SJCRH30 (cell line): Measurements from ENCODE around the gene CCDC66. TPM values are rescaled to one million over a fixed set of nuclear protein-coding genes. Genes with fewer than 3 reads are reported as not detected.
"Not testable (repeated sequence)": the region's sequence is repeated elsewhere in the genome, so short reads cannot be mapped to it uniquely, and the experiment has no call there.

Experiments used
- DNase-seq, 2 experiments: peaks; one replicate each; pipeline ENCODE4 v3.0.0-alpha.2; 2015 to 2020
- H3K27ac ChIP-seq: fragments of 250-450 bp; sonication (Bioruptor Pico); 2 replicates; pipeline ENCODE4 v1.5.1; 2020; ENCODE audit warnings: mild to moderate bottlenecking, moderate library complexity
- H3K27me3 ChIP-seq: fragments of 250-450 bp; sonication (Bioruptor Pico); 2 replicates; pipeline ENCODE4 v1.5.1; 2020; ENCODE audit warnings: mild to moderate bottlenecking, moderate library complexity
- H3K36me3 ChIP-seq: fragments of 250-450 bp; sonication (Bioruptor Pico); 2 replicates; pipeline ENCODE4 v1.5.1; 2020; ENCODE audit warnings: mild to moderate bottlenecking, moderate library complexity
- H3K4me1 ChIP-seq: fragments of 250-450 bp; sonication (Bioruptor Pico); 2 replicates; pipeline ENCODE4 v1.5.1; 2020; ENCODE audit warnings: mild to moderate bottlenecking, moderate library complexity
- H3K4me3 ChIP-seq: fragments of 250-450 bp; sonication (Bioruptor Pico); 2 replicates; pipeline ENCODE4 v1.5.1; 2020; ENCODE audit warnings: mild to moderate bottlenecking, moderate library complexity
- H3K9me3 ChIP-seq: fragments of 250-450 bp; sonication (Bioruptor Pico); replicated peaks from 2 replicates; pipeline ENCODE4 v1.5.1; 2020; ENCODE audit warnings: mild to moderate bottlenecking, moderate library complexity
- total RNA-seq: library from RNA; depleted of rRNA; stranded (reverse); fragments of >200 nt; shearing (Covaris generic); gene quantifications from 2 replicates; pipeline ENCODE4 v1.2.3, GENCODE V29; 2014

CCDC66 gene
- total RNA-seq, 1 experiment from 2014 or later, result 39.6 TPM

DNA sequence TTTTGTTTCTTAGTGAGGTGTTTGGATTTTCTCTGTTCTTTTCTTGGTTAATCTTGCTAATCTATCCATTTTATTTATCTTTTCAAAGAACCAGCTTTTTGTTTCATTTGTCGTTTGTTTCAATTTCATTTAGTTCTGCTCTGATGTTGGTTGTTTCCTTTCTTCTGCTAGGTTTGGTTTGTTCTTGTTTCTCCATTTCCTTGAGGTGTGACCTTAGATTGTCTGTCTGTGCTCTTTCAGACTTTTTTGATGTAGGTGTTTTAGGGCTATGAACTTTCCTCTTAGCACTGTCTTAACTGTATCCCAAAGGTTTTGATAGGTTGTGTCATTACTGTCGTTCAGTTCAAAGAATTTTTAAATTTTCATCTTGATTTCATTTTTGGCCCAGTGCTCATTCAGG, 51.5 kb downstream of the CCDC66 start:
- H3K4me1 ChIP-seq, H3K27me3 ChIP-seq, H3K4me3 ChIP-seq, H3K9me3 ChIP-seq, H3K27ac ChIP-seq, DNase-seq: not testable (repeated sequence)
- H3K36me3 ChIP-seq, result peaks cover 30% of the 10 kb centered on the region; the same call in 1 of the 2 replicates

DNA sequence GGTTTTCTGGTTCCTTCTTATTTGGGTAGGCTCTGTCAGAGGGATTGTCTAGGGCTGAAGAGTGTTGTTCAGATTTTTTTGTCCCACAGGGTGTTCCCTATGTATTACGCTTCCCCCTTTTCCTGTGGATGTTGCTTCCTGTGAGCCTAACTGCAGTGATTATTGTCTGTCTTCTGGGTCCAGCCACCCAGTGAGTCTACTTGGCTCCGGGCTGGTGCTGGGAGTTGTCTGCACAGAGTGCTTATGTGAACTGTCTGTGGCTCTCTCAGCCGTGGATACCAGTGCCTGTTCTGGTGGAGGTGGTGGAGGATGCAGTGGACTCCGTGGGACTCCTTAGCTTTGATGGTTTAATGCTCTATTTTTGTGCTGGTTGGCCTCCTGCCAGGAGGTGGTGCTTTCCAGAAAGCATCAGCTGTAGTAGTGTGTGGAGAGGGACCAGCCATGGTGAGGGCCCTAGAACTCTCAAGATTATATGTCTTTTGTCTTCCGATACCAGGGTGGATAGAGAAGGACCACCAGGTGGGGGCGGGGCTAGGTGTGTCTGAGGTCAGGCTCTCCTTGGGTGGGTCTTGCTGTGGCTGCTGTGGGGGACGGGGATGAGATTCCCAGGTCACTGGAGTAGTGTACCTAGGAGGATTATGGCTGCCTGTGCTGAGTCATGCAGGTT, 53.8 kb downstream of the CCDC66 start:
- H3K4me3 ChIP-seq, result no peak overlapping the region
- H3K27ac ChIP-seq, result no peak overlapping the region
- H3K9me3 ChIP-seq, result no peaks in the 10 kb centered on the region; the same call in 1 of the 2 replicates
- peaks cover 31% of the 10 kb centered on the region for H3K36me3 ChIP-seq
- H3K4me1 ChIP-seq, result no peaks in the 10 kb centered on the region
- no peak for DNase-seq
- no peaks in the 10 kb centered on the region for H3K27me3 ChIP-seq

DNA sequence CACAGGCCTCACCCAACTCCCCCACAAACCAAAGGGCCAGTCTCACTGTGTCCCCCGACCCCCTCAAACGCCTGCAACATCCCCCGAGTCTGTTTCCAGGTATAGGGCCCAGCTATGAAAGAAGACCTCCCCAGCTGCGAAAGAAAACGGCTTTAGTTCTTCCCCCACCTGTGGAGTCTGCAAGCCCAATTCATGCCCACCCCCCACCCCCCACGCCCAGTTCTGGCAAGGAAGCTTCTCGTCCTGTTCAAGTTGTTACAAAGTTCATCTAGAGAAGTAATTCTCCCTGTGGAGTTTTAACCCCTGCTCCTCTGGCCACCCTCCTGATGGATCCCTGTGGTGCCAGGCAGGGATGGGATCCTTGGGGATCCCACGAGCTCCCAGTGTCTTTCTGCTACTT, 54.4 kb downstream of the CCDC66 start:
- no peaks in the 10 kb centered on the region; the same call in 1 of the 2 replicates for H3K9me3 ChIP-seq
- H3K27ac ChIP-seq, result no peak overlapping the region
- no peak for DNase-seq

DNA sequence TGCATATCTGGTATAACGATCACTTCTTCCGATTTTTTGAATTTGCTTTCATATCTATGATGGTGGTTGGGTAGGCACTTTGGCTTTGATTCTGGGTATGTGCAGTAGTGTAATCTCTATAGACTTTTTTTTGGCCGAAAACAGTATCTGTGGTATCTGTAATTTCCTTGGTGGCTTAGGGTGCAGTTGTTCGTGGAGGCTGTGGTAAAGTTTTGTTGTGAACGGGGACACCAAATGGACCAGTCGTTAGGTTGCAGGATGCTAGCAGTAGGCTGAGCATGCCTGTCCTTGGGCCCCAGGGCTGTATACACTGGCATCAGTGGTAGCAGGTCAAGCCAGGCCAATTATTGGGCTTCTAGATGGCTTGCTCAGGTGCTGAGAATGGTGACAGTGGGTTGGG, 55.2 kb downstream of the CCDC66 start:
- Histone ChIP-seq H3K4me3 (no peak overlapping the region), H3K4me1 (no peaks in the 10 kb centered on the region), H3K27ac (no peak overlapping the region), H3K9me3 (no peaks in the 10 kb centered on the region; the same call in 1 of the 2 replicates), H3K36me3 (peaks cover 28% of the 10 kb centered on the region), H3K27me3 (no peaks in the 10 kb centered on the region)
- DNase-seq, result no peak

More for the DNA sequence above, 54.4 kb downstream of the CCDC66 start:
- Histone ChIP-seq H3K36me3 (peaks cover 31% of the 10 kb centered on the region), H3K4me3 (no peak overlapping the region), H3K4me1 (no peaks in the 10 kb centered on the region), H3K27me3 (no peaks in the 10 kb centered on the region)

DNA sequence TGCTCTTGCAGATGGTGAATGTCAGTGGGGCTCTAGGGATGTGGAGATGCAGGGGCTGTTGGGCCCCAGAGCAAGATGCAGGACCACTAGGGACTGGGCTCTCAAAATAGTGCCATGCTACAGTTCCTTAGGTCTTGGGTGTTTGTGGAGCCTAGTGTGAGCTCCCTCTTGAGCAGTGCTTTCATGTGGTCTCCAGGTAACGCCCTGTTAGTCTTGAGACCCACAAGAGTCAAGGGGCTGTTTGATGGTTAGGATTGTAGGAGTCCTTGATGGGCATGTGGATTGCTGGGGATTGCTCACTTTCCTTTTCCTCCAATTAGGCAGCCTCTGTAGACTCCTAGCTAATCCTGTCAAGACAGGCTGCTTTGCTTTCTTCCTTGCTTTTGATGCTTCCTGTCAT, 56.0 kb downstream of the CCDC66 start:
- no peak for DNase-seq
- Histone ChIP-seq H3K9me3 (no peaks in the 10 kb centered on the region; the same call in 1 of the 2 replicates), H3K36me3 (peaks cover 30% of the 10 kb centered on the region), H3K4me1 (no peaks in the 10 kb centered on the region), H3K4me3 (no peak overlapping the region), H3K27me3 (no peaks in the 10 kb centered on the region), H3K27ac (no peak overlapping the region)

DNA sequence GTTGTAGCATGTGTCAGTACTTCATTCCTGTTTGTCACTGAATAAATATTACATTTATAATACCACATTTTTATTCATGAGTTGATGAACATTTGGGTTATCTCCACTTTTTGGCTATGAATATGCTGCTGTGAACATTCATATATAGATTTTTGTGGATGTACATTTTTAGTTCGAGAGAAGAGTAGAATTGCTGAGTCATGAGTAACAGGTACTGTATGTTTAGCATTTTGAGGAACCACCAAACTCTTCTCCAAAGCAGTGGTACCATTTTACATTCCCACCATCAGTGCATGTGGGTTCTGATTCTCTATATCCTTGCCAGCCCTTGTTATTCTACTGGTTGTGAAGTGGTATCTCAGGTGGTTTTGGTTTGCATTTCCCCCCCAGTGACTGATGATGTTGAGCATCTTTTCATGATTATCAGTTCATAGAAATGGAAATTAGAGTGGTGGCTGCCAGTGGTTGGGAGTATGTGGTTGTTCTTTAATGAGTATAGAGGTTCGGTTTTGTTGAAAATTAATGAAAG, 59.6 kb downstream of the CCDC66 start:
- H3K9me3 ChIP-seq, result no peaks in the 10 kb centered on the region
- H3K36me3 ChIP-seq, result peaks cover 49% of the 10 kb centered on the region
- no peak overlapping the region for H3K4me3 ChIP-seq
- H3K4me1 ChIP-seq, result no peaks in the 10 kb centered on the region
- no peaks in the 10 kb centered on the region for H3K27me3 ChIP-seq
- DNase-seq, result no peak
- H3K27ac ChIP-seq, result no peak overlapping the region

DNA sequence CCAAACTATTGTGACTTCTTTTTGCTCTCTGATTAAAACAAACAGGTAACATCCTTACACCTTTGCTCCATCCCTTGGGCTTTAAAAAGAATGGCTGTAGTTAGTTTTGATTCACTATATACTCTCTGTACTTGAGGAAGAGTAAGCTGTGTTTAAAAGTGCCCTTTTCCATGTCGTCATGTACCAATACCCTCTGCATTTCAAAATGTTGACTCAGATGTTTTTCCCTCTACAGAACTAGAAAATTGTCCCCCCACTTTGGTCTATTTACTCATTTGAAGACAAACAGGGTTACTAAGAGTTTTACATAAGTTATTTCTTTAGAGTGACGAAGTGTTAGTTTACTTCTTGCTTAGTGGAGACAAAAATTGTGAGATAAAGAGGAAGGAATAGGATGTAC, 63.4 kb downstream of the CCDC66 start:
- no peaks in the 10 kb centered on the region for H3K27me3 ChIP-seq
- H3K27ac ChIP-seq, result no peak overlapping the region
- H3K4me3 ChIP-seq, result no peak overlapping the region
- peaks cover 69% of the 10 kb centered on the region for H3K36me3 ChIP-seq
- no peak for DNase-seq
- no peaks in the 10 kb centered on the region for H3K4me1 ChIP-seq
- no peaks in the 10 kb centered on the region for H3K9me3 ChIP-seq

DNA sequence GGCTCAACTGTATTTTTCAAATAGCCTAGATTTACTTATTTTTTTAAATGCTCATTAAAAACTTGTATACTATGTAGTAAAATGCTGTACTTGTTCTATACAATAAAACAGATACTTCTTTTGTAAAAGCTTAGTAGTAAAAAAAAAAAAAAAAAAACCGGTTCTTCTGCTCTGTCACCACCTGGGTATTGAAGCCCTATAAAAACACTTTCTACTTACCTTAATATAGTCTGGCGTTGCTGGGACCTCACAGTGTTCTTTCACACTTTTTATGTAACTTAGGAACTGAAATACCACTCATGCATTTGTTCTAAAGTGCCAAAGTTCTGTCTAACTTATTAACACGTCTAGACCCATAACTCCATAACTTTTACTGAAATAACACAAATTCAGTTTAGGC, 64.7 kb downstream of the CCDC66 start:
- H3K4me3 ChIP-seq, result no peak overlapping the region
- no peak overlapping the region for H3K27ac ChIP-seq
- H3K27me3 ChIP-seq, result no peaks in the 10 kb centered on the region
- no peak for DNase-seq
- peaks cover 64% of the 10 kb centered on the region for H3K36me3 ChIP-seq
- no peaks in the 10 kb centered on the region for H3K4me1 ChIP-seq
- H3K9me3 ChIP-seq, result no peaks in the 10 kb centered on the region

DNA sequence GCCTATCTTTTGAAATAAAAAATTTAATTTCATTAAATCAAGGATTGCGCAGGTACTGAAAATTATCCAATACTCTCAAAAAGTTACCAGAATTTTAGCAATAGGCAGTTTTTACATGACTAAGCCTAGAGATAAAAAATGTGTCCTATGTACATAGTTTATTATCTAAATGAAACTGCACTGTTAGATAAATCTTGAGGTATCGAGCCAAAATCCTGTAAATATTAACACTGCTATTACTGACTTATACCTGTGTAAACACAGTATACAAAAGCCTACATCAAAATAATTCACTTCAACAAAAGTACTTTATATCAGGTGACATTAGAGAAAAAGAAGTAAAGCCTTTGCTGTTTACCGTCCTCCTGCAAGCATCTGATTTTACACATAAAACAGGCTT, 65.4 kb downstream of the CCDC66 start:
- Histone ChIP-seq H3K36me3 (peaks cover 59% of the 10 kb centered on the region), H3K27ac (no peak overlapping the region), H3K27me3 (no peaks in the 10 kb centered on the region), H3K4me3 (no peak overlapping the region), H3K9me3 (no peaks in the 10 kb centered on the region), H3K4me1 (no peaks in the 10 kb centered on the region)
- DNase-seq, result no peak

DNA sequence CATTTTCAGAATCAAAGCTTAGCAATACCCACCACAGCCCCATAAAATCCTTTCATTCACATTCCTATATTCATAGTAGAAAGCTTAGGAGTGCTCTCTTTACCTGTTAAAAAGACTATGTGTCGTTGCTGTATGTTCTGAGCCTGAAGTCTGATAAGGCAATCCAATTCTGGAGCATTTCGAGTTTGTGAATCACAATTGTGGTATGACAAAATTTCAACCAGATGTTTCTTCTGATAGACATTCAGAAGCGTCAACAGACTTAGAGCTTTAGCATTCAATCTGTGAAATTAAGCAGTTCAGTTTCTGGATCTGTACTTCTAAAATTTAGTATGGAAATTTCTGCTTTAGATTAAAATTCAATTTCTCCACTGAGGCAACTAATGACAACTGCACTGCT, 67.8 kb downstream of the CCDC66 start:
- H3K27ac ChIP-seq, result no peak overlapping the region

DNA sequence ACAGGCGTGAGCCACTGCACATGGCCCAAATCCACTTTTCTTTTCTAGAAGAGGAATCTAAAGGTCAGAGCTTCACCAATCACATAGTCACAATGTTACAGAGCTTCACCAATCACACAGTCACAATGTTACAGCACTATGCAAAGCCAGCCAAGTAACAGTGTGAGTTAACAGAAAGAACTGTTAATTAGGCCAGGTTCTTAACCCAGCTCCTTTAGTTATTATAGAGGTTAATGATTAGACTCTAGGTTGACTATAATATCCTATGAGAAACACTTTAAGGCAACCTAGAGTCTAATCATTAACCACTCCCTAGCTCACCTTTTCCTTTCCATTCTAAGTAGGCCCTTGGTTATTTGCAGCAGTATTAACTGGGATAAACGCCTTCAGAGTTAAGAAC, 72.1 kb downstream of the CCDC66 start:
- no peak overlapping the region for H3K4me3 ChIP-seq
- H3K4me1 ChIP-seq, result no peaks in the 10 kb centered on the region
- no peaks in the 10 kb centered on the region for H3K9me3 ChIP-seq
- peaks cover 31% of the 10 kb centered on the region for H3K36me3 ChIP-seq
- no peaks in the 10 kb centered on the region for H3K27me3 ChIP-seq
- no peak overlapping the region for H3K27ac ChIP-seq
- DNase-seq, result no peak

More for the DNA sequence above, 67.8 kb downstream of the CCDC66 start:
- no peak overlapping the region for H3K4me3 ChIP-seq
- H3K9me3 ChIP-seq, result no peaks in the 10 kb centered on the region
- peaks cover 46% of the 10 kb centered on the region for H3K36me3 ChIP-seq
- no peak for DNase-seq
- no peaks in the 10 kb centered on the region for H3K27me3 ChIP-seq
- no peaks in the 10 kb centered on the region for H3K4me1 ChIP-seq

DNA sequence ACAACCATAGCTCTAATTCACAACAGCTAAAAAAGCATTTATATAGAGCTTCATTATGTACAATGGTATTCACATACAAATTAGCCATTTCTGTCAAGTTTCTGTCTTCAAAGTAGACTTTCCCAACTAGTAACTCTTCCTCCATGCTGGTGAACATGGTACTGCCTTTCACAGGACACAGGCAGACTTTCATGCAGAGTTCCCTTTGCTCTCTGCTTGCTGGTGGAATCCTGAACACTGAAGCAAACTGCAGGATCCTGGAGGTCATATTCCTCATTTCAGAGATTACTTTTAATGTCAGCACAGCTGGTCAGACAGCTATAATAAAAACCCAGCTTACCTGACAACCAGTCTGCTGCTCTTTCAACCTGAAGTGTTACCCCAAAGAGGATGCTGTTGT, 72.5 kb downstream of the CCDC66 start:
- DNase-seq, result no peak
- Histone ChIP-seq H3K9me3 (no peaks in the 10 kb centered on the region), H3K27me3 (no peaks in the 10 kb centered on the region), H3K27ac (no peak overlapping the region), H3K4me1 (no peaks in the 10 kb centered on the region), H3K36me3 (peaks cover 29% of the 10 kb centered on the region), H3K4me3 (no peak overlapping the region)

DNA sequence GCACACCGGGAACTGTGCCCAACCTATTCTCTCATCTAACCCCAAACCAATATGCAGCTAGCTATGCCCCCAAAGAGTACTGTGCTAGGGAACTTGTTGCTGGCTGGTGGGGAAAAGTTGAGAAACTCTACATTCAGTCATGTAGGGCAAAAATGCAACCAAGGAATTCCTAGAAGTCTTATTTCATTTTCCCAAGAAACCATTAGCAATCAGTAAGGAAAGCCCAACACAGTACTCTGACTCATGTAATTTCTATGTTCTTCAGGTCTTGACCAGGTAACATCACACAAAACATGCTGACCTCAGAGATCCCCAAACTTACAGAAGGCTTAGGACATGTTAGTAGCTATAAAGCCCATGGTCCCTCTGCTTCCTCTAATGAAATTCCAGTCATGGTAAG, 74.0 kb downstream of the CCDC66 start:
- peaks cover 23% of the 10 kb centered on the region for H3K36me3 ChIP-seq
- no peaks in the 10 kb centered on the region for H3K9me3 ChIP-seq
- H3K27me3 ChIP-seq, result no peaks in the 10 kb centered on the region
- no peak for DNase-seq
- H3K27ac ChIP-seq, result no peak overlapping the region
- H3K4me3 ChIP-seq, result no peak overlapping the region
- H3K4me1 ChIP-seq, result no peaks in the 10 kb centered on the region

DNA sequence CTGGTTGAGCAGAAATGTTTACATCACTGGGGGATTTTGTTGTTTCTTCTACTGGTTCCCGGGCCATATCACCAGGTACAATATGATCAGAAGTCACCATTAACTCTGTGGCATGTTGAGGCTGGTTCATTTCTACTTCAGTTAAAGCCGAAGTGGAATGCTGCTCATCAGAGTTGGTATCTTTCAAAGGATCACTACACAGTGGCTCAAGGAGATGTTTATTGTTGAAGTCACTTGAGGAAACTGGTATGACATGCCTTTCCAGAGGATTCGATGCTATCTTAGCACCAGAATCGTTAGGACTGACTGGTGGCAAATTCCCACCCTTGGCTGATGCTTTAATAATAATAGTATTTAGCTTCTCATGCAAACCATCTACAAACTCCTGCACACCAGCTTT, 76.2 kb downstream of the CCDC66 start:
- Histone ChIP-seq H3K27ac (no peak overlapping the region), H3K4me3 (no peak overlapping the region), H3K36me3 (peaks cover 37% of the 10 kb centered on the region), H3K9me3 (no peaks in the 10 kb centered on the region), H3K27me3 (no peaks in the 10 kb centered on the region), H3K4me1 (no peaks in the 10 kb centered on the region)
- no peak for DNase-seq

DNA sequence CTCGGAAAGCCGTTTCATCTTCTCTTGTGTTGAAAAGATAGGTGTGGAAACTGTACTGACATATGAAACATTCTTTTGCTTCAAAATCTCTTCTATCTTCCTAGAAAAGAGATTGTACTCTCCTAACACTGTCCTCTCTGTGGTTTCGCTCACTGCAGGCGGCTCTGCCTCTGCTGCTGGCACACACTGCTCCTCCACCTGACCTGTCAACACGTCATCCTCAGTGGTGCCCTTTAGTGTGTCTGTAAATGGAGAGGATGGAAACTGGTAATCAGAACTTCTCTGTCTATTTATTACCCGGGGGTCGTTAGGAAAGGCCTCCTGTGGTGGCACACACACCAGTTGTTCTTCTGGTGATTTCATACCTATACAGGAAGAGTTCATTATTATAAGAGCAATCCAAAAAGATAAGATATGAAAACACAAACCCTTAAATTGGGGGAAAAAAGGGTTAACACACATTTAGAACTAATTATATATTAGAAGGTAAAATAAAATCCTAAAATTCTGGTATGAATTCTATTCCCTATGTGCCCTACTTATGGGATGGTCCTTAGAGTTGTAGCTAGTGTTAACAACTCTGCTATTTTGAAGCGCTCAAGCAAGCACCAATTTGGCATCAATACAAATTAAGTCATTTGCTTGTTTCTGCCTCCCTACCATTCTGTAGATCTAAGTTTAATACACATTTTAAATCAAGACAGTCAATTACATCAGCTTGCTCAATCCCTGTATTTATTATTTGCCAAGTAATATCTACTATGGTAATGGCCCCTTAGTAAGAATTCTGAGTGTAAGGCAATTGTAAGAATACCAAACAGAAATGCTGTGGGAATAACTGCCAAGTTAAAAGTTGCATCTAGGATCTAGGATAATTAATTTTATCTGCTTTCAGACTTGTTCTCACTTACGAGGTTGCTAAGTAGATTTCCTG, 76.9 kb downstream of the CCDC66 start:
- H3K36me3 ChIP-seq, result peaks cover 42% of the 10 kb centered on the region
- no peaks in the 10 kb centered on the region for H3K4me1 ChIP-seq
- no peaks in the 10 kb centered on the region for H3K27me3 ChIP-seq
- no peak overlapping the region for H3K27ac ChIP-seq
- no peak overlapping the region for H3K4me3 ChIP-seq
- no peak for DNase-seq
- no peaks in the 10 kb centered on the region for H3K9me3 ChIP-seq
